ENCODE data around the gene TEAD1.

The TEAD1 gene

DNA sequence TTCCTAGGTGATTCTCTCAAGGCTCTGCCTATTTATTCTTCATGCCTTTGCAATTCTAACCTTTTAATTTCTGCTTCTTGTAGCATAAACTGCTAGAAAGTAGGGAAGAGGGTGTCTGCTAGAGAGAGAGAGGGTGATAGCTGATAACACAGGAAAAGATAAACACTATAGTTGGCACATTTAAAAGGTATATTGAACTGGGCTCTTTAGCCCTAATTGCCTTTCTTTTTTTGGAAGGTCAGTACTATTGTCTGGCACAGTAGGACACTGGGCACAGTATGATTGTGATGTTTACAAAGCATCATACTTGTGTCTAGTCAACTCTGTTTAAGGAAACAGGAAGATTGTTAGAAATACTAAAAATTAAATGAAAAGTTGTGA is 33.3 kb downstream of the TEAD1 start:
- no peak for DNase-seq (ENCODE audit: low spot score)

DNA sequence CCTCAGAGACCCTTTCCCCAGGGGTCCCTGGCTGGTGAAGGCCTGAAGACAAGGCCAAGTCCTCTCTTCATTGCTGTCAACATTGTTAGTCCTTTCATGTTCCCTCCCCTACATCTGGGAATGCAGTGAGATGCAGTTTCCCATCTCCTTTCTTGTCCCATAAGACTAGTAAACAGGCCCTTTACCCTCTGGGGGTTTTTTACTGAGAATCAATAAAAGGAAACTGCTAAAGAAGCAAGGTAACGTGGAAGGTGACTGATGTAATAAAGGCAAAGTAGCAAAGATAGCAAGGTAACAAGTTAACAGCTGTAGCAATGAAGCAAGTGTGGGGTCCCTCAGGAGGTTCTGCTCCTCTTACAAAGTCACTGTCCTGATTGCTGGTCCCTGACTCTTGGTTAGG is 37.3 kb downstream of the TEAD1 start:
- no peak for DNase-seq (ENCODE audit: low spot score)

DNA sequence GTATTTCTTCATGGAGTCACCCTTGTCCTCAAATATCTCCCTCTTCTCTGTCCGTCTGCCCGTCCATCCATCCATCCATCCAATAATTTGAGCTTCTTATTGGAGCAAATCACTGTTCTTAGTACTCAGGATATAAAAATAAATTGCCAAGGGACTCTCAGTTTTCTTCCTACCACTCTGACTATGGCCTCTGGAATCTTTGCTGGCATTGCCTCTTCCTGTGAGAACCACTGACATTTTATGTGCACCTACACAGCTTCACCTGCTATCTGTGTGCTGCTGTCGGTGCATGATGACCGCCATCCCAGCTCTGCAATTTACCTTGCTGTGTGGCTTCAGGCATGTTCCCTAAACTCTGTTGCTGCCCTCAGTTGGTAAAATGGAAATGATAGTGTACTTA is 37.9 kb downstream of the TEAD1 start:
- DNase-seq (ENCODE audit: low spot score) = no peak

DNA sequence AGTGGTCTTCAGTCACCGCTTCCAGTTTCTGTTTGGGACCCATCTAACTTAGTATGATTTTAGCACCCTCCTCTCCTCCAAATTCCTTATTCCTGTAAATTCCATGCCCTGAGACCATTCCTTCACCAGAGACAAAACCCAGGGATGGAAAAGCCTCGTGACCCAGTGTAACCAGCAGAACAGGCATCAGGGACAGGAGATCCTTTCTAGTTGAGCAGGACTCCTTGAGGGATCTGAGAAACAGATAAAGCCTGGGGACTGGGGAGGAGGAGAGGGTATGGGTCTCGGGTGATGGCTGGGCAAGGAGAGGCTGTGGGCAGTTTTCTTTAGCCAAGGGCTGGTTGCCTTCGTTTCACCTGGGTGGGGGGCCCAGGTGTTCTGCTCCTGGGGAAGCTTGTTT is 40.9 kb downstream of the TEAD1 start:
- no peak for DNase-seq (ENCODE audit: low spot score)

DNA sequence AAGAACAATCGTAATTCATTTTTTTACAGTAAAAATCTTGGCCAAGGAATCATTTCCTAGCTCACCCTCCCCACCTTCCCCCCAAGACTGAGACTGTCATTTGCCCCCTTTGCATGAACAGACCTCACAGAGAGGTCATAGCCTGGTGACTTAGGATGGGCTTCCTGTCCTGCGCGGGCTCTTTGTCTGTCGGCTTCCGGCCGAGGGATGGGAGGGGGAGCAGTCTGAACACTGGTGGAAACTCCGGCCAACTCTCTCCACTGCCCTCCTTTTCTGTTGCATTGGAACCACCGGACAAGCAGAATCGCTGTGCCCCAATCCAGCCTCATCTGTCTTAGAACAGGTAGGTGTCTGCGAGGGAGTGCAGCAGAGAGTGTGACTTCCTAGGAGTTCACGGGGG is 41.7 kb downstream of the TEAD1 start:
- DNase-seq (ENCODE audit: low spot score) = no peak

DNA sequence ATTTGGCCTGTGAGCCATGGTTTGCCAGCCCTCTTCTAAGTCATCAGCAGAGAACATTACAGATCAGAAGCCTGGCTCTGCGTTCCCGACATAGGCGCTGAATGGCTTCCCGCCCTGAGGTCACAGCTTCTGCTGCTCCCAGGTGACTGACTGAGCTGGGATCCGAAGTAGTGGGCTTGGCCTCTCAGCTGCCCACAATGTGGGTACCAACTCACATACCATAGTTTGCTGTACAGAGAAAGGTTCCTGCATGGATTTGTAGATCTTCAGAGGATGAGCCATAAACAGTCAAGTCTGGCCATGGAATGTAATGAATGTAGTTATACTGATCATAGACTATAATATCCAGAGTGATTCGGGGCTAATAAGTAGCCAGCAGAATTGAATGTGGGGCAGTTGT is 42.6 kb downstream of the TEAD1 start:
- DNase-seq (ENCODE audit: low spot score) = no peak

DNA sequence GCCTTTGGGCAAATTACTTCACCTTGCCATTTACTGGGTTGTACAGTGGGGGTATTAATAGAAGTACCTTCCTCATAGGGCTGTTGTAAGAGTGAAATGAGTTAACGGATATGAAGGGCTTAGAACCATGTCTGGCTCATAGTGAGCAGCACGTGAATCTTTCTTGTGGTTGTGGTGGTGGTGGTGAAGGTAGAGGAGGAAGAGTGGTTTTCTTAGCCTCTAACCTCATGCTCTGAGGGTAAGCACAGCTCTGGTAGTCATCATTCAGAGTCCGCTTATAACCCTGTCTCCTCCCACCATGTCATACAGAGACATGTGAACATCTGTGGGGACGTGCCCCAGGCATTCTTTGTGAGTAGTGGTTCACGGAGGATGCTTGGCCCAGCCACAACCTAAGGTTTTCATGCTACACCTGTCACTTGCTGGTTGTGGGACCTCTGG is 43.6 kb downstream of the TEAD1 start:
- DNase-seq (ENCODE audit: low spot score) = no peak

DNA sequence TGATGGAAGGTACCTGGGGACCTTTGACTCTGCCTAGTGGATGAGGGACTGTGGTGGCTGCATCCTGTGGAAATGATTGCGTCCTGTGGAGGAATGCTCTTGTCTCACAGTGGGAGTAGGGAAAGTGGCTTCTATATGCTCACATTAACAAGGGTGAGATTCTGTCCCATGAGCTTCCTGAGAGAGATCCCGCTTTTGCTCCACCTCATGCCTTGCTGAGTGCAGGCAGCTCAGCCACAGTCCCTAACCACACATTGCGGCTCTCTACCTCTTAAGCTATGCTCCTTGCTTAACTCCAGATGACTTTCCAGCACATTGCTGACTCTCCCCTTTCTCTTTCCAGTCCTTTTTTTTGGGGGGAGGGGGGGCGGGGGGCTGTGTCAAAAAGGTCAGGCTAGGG is 45.0 kb downstream of the TEAD1 start:
- no peak for DNase-seq (ENCODE audit: low spot score)

DNA sequence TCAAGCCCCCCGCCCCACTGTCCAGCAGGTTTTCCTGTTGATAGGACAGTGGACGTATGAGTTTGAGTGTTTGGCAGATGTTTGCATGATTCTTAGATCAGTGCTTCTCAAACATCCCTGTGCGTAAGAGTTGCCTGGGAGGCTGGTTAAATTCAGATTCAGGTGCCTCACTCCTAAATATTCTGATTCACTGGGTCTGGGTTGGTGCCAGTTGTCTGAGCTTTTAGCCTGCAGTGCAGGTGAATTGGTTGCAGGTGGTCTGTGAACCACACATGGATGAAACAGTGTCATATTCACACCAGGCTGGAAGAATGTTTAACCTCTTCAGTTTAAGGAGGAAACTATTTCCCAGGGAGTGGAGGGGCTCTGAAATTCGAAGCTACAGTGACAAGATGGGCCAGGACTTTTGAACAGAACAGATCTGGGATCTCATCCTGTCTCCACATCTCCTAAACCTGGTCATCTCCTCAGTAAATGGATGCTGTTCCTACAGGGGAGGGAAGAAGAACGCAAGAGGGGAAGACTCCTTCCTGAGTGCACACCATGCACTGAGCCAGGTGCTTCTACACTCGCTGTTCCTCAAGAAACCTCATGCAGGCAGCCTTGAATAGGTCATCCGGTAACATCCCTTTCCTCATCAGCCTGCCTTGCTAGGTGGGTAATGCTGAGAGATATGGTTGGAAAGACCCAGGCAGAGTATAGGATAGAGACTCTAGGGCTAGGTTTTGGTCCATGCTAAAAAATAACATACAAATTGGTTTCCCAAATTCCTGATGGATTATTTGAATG is 47.8 kb downstream of the TEAD1 start:
- DNase-seq (ENCODE audit: low spot score) = no peak

DNA sequence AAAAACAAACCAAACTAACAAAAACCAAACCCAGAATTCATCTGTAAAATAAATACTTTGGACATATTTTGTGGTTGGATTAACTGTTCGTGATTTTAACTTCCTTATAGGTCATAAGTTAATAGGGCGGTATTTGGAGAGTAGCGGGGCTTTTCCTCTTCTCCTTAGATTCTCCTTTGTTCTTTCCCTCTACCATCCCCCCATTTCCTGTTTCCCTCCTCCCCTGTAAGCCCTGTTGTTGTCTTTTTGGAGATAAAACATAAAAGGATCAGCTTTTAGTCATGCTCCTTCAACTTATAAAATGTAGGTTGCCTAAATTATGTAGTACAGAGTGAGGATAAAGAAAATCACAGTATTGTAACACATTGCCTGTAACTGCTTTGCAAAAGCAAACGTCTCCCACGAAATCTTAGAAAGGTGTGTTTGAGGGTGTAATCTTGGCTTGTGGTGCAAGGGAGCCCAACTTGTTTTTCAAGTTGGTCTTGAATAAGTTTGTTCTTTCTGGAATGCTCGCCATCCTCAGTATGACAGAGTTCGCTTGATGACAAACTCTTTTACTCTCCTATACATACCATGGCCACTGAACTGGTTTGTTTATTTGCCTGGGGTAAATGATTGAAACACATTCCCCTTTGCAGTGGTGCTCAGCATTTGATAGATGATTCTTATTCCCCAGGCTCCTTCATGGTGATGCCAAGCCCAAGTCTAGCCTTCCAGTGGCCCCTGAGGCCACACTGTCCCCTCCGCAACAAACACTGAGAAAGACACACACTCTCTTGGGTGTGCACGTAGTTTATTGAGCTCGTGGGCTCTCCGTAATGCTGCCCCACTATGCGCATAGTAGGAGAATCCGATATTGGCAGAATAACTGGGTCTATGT is 49.4 kb downstream of the TEAD1 start:
- DNase-seq (ENCODE audit: low spot score) = no peak

DNA sequence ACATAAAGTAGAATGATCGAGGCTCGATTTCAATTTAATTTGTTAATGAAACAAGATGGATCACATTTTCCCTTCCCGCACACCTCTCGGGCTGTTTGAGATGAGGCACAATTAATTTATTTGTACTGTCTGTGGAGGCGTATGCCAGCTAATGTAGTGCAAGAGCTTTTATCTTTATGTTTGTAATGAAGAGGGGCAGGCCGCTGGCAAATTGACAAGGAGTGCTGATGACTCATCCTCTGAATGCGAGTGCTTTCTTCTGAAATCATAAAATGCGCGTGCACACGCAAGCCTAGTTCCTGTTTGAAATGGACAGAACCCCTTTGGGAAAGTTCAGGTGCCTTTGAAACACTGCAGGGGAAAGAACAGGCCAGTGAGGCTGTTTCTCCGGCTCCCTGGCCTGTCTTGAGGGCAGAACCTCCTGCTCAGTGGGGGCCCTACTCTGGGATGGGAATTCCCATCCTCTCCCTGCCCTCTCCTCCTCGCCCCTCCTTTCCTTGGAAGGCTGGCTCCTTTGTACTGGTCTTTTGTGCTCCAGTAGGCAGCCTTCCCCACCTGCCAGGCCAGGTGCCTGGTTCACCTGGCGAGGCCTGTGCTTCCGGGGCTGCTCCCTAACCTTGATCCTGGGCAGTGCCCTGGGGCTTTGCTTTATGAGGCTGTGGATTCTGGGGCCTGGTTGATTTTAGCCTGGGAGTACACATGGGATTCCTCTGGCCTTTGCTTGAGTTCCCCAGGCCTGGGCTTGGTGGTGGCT is 50.3 kb downstream of the TEAD1 start:
- peak; percentile 76 for DNase-seq (ENCODE audit: low spot score)

DNA sequence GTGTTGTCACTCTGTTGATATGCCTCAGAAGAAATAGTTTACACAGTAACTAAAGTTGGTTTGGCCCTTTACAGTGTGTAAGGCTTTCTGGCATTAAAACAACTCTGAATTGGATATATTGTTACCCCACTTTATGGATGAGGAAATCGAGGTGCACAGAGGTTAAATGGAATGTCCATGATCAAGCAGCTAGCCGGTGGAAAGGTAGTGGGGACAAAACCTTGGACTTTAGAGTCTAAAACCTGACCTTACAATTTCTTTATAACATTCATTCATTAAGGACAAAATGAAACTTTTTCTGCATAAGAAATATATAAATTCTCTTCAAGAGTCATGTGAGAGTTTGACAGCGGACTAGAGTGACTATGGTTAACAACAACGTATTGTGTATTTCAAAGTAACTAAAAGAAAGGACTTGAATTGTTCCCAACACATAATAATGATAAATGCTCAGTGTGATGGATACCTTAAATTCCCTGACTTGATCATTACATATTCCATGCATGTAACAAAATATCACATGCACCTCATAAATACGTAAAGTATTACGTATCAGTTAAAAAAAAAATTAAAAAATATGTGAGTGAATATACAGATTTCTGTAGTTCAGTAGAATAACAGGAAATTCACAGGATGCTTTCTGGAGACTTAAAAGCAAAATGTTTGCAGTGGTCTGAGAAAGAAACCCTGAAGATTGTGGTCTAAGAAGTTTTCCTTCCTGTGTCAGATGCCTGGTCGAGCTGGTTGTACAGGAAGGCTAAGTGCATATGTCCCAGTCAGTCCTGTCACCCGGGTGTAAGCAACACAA is 51.0 kb downstream of the TEAD1 start:
- no peak for DNase-seq (ENCODE audit: low spot score)

DNA sequence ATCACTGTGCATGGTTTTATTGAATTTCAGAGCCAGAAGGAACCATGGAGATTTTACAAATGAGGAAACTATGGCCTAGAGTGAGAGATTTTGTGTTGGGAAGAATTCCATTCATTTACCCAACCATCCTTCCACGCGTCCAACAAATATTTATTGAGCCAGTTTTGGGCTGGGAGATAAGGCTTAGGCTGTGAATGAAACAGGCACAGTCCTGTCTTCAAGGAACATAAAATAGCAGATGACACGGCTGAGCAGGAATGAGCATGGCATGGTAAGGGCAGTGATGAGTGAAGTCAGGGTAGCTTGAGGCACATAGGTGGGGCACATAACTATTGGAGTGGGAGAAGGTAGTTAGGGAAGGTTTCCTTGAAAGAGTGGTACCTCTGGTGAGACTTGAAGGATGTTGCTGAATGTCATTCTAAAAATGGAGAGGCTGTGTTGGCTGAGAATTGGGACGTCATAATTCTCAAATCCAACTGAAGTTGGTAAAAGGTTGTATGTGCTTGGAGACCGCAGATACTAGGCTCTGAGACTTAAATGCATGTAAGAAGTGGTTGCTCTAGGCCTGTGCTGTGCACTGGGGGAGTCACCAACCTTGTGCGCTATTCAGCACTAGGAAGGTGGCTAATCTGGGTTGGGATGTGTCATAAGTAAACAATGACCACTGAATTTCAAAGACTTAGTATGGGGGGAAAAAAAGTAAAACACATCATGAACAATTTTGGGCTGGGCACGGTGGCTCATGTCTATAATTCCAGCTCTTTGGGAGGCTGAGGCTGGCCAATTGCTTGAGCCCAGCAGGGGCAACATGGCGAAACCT is 51.9 kb downstream of the TEAD1 start:
- DNase-seq (ENCODE audit: low spot score) = no peak

DNA sequence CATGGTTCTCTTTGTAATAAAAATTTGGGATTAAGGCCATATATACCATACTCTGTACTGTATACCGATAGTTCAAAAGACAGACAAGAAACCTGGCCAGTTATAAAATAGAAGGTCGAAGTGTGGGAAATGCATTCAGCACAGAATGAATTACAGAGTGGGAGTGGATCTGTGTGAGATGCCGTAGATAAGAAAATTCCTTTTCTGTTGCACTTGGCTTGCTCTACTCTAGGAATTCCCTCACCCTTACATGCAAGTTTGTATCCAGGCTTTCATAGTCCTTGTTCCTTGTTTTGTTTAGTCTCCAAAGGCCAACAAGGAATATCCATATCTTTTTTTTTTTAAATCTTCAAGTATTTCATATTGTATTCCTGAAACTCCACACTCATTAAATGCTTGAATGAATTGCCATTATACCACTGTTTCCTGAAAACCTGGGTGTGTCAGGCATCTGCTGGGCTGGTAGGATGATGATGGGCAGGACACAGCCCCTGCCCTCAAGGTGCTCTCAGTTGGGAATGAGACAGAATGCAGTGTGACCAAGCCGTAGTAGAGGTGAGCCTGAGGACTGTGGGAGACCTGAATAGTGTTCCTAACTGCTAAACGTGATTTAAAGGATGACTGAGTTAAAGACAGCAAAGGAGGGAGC is 53.5 kb downstream of the TEAD1 start:
- DNase-seq (ENCODE audit: low spot score) = no peak

DNA sequence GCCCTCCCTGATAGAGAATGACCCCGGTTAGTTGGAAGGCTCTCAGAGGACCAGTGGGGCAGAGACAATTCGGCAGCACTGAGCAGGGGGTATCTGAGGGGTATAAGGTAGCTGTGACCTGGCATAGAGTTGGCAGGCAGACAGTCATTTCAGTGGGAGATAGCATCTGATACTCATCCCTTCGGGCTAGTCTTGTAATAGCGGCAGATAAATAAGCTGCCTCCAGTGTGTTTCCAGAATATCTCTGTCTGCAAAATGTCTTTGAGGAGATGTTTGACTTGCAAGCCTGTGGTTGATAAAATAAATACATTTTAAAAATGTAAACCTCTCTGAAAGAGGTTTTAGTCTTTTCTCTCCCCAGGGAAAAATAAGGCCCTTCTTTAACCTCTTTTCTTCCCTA is 54.2 kb downstream of the TEAD1 start:
- DNase-seq (ENCODE audit: low spot score) = no peak

DNA sequence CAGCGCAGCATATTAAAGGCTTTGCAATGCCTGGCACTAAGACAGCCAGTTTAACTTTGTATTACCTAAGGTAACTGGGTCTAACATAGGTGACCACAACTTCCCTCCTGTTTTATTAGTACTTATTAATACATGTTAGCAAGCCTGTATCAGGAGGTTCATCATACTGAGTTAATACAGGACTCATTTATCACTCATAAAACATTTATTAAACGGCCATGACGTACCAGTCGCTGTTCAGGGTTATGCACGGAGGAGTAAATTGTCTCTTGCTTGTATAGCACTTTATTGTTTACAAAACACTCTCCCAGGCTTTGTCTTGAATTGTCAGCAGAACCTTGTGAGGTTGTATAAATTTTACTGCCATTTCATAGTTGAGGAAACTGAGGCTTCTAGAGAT is 55.7 kb downstream of the TEAD1 start:
- no peak for DNase-seq (ENCODE audit: low spot score)

DNA sequence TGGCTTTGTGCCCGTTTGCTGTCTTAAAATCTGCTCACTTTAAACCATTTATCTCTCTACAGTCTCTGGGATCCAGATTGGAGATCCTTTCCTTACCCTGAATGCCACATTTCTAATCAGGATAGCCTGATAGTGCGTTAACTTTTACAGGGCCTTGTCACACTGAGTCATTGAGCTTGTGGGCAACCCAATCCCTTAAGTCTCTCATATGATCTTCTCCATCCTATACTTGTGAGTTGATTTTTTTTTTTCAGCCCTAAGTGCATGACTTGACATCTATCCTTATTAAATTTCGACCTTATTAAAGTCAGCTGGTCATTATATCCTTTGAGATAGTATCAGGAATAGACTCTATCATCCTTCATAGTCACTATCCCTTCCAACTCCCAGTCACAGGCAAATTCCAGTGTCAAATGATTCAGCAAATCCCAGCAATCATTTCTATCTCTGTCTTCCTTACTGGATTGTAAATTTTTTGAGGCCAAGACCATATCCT is 57.7 kb downstream of the TEAD1 start:
- no peak for DNase-seq (ENCODE audit: low spot score)

DNA sequence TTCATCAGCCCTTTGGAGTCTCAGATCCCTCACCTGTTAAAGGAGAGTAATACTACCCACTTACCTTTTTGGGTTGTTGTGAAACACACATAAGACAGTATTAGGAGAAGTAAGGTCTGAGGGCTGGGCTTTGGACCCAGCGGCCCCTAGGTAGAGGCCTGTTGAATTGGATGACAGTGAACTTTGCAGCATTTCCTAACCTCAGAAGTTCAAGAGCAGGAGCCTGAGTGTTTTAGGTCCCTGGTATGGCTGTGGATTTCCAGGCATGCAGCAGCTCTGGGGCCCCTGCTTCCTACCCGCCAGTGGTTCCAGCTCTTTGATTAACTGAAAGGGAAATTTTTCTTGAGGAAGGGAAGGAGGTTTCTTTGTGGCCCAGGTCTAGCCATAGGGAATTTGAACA is 58.9 kb downstream of the TEAD1 start:
- DNase-seq (ENCODE audit: low spot score) = no peak

DNA sequence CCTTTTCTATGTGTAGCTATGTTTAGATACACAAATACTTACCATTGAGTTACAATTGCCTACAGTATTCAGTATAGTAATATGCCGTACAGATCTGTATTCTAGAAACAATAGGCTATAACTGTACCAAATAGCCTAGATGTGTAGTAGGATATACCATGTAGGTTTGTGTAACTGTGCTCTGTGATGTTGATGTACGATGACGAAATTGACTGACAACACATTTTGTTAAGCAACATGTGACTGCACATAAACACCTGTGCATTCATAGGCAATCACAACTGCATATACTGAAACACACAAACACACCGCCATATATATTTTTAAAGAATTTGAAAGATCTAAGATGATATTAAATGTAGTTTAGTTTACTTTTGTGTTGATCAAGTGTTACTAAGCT is 60.4 kb downstream of the TEAD1 start:
- DNase-seq (ENCODE audit: low spot score) = no peak

DNA sequence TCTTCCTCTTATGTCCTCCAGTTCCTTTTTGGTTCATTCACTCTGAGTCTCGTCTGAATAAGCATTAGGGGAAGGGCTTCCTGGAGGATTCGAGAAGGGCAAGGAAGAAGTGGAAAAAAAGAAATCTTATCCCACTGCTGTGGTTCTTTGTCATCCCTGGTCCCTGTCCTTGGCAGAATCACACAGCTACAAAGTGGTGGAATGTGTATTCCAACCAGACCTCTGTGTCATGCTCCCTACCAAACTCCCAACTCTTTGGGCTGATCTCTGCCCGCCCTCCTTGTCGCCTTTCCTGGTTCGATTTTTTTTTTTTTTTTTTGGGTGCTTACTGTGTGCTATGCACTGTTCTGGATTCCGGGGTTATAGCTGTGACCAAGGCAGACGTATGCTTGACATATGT is 61.0 kb downstream of the TEAD1 start:
- DNase-seq (ENCODE audit: low spot score) = peak; percentile 29
